Measurements from ENCODE around the gene RAD17.

RAD17 gene

DNA sequence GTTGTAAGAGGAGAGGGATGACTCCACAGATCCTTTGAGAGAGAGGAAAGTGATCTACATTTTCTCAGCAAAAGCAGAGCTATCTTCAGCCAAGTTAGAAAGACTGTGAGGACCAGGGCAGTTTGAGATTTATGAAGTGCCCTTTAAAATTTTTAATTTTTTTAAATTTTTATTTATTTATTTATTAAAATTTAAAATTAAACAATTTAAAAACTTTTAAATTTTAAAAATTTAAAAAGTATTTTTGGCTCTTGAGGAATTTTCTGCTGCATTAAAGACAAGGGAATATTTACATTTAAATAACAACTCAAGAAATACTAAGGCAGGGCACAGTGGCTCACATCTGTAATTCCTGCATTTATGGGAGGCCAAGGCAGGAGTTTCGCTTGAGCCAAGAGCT lies 92.6 kb downstream of the RAD17 start:
- DNase-seq (ENCODE audit: low read depth): no peak

Measured in stimulated activated CD8-positive, alpha-beta memory T cell treated with anti-CD3 and anti-CD28 coated beads, Interleukin-15, amount 100 ng/mL, for 24 hours (primary cell).